Heart left ventricle (tissue), 16 donors: Measurements from ENCODE around the gene VWC2L. TPM values are rescaled to one million over a fixed set of nuclear protein-coding genes. Genes with fewer than 3 reads are reported as not detected.

Source experiments
- ATAC-seq, 4 donors: fragments of 200-7000 bp; cut with Tn5 transposase; one replicate each; pipeline ENCODE4 v1.9.1; 2020 to 2022; ENCODE audit warnings: moderate library complexity in 4 of 4, mild to moderate bottlenecking in 3 of 4, moderate number of reproducible peaks in 1 of 4
- DNase-seq, 5 donors: peaks; one replicate each; pipeline ENCODE4 v3.0.0-alpha.2; 2020
- H3K27ac ChIP-seq, 12 donors: fragments of 200-600 bp; sonication (generic) in 4 of 12; one replicate each; pipeline versions ENCODE4 v1.5.0 to v1.8.0; 2016 to 2022; ENCODE audit warnings: mild to moderate bottlenecking in 2 of 12
- H3K27me3 ChIP-seq, 9 donors: fragments of 200-600 bp; sonication (generic) in 2 of 9; one replicate each; pipeline versions ENCODE4 v1.5.1 to v1.8.0; 2016 to 2022; ENCODE audit warnings: mild to moderate bottlenecking in 3 of 9
- H3K36me3 ChIP-seq, 9 donors: fragments of 200-600 bp; sonication (generic) in 2 of 9; one replicate each; pipeline versions ENCODE4 v1.5.0 to v1.8.0; 2018 to 2022; ENCODE audit warnings: mild to moderate bottlenecking in 2 of 9
- H3K4me1 ChIP-seq, 12 donors: fragments of 200-600 bp; sonication (generic) in 4 of 12; one replicate each; pipeline versions ENCODE4 v1.5.0 to v1.8.0; 2016 to 2022; ENCODE audit warnings: mild to moderate bottlenecking in 3 of 12
- H3K4me3 ChIP-seq, 12 donors: fragments of 200-600 bp; sonication (generic) in 4 of 12; one replicate each; pipeline versions ENCODE4 v1.5.0 to v1.8.0; 2017 to 2022; ENCODE audit warnings: mild to moderate bottlenecking in 9 of 12, moderate library complexity in 4 of 12
- H3K9me3 ChIP-seq, 12 donors: fragments of 200-600 bp; sonication (generic) in 4 of 12; one replicate each; pipeline versions ENCODE4 v1.5.0 to v1.8.0; 2016 to 2022; ENCODE audit warnings: mild to moderate bottlenecking in 1 of 12
- POLR2A ChIP-seq, 2 donors: fragments of 450-650 bp; IDR thresholded peaks; one replicate each; pipeline ENCODE4 v1.6.1; 2017; ENCODE audit warnings: antibody characterized with exemption in 2 of 2, mild to moderate bottlenecking in 2 of 2, moderate library complexity in 2 of 2
- WGBS, 4 donors: extraction: QIAGEN DNeasy Blood & Tissue Kit in 2 of 4; methylation state at CpG; one replicate each; pipeline versions ENCODE4 v1.1.5 to v1.1.7; 2013 to 2018; 5-methylcytosine and 5-hydroxymethylcytosine counted together
- intact Hi-C, 10 donors: fragments of 100-400 bp; cut with DNase I; formaldehyde crosslinking; loops; one replicate each; pipeline versions ENCODE4 v1.11.1 to v1.14.2; 2022
- polyA plus RNA-seq, 2 donors: library from polyadenylated mRNA; stranded (reverse); fragments of 200-250 nt; gene quantifications; one replicate each; pipeline ENCODE4 v1.2.3, GENCODE V29; 2013
- total RNA-seq, 9 donors: library from RNA; depleted of rRNA in 2 of 9; stranded (reverse); fragments of >200 nt in 2 of 9; fragmentation: NEBNext Ultra II Directional in 3 of 9; extraction: Animal tissue kit (Norgen Biotek cat#: 25700) in 3 of 9; gene quantifications; one replicate each; pipeline versions ENCODE4 v1.1.0 to v1.2.4, GENCODE V29; 2016 to 2023
- TF ChIP-seq, protein P1 (sequence below), 12 donors: fragments of 200-600 bp; sonication (generic) in 4 of 12; IDR thresholded peaks; one replicate each; pipeline versions ENCODE4 v1.5.0 to v1.8.0; 2018 to 2022; ENCODE audit warnings: antibody characterized with exemption in 12 of 12, mild to moderate bottlenecking in 5 of 12
- donor health status: ischemic (EF 13 %, LVEDD 7.1; RV severe dilation, severe dysfunction).
- donor health status: healthy with polysubstance abuse.
- donor health status: DM: no; HTN: yes; CAD: no.
- donor health status: DM: no; HTN: no; CAD: no.
- donor health status: ischemic (EF 25% LVEDD 6.9; RV normal size, moderate dysfunction).
- donor health status: ischemic (EF 25% LVEDD 5.7; RV mildly dilated, moderate dysfunction).
- donor health status: healthy.
- donor health status: DM: yes; HTN: yes; CAD: no.
- donor health status: ischemic (EF 35%, LVEDD 5.7; RV mildly dilated, moderate dysfunction).
- donor health status: nonischemic (EF 11% LVEDD 7.7; RV severe dilation, severe dysfunction).
- donor health status: DM: yes; HTN: yes; CAD: no.
- donor health status: PGD.
- donor health status: ischemic (EF 29% LVEDD 5.4; RV normal size, mild dysfunction).
- donor health status: nonischemic (EF 23%, LVEDD 6.1; RV moderate dilation, normal function).

Gene VWC2L
- total and polyA plus RNA-seq, 11 donors = 0.13 TPM; not detected in 10

DNA sequence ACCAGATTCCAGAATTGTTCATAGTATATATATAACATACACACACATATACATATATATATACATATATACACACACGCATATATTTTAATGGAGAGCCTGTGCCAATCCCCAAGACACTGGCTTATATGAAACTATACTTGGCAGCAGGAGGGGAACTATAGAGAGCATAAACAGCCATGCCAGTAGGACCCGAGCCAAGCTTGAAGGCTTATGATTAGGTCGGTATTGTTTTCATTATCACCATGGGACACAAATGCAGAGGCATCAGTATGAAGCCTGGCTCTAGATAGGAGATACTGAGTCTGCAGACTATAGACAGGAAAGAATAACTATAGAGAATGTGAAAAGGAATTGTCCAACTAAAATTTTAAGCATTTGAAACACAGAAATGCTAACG is 181.2 kb downstream of the VWC2L start:
- WGBS, 4 donors = 37 to 51% (median 48%) methylated on average over 4 of the region's 4 CpGs
- no peak for TF ChIP-seq POLR2A (IDR thresholded peaks at IDR 0.05)
- TF ChIP-seq, protein P1, sequence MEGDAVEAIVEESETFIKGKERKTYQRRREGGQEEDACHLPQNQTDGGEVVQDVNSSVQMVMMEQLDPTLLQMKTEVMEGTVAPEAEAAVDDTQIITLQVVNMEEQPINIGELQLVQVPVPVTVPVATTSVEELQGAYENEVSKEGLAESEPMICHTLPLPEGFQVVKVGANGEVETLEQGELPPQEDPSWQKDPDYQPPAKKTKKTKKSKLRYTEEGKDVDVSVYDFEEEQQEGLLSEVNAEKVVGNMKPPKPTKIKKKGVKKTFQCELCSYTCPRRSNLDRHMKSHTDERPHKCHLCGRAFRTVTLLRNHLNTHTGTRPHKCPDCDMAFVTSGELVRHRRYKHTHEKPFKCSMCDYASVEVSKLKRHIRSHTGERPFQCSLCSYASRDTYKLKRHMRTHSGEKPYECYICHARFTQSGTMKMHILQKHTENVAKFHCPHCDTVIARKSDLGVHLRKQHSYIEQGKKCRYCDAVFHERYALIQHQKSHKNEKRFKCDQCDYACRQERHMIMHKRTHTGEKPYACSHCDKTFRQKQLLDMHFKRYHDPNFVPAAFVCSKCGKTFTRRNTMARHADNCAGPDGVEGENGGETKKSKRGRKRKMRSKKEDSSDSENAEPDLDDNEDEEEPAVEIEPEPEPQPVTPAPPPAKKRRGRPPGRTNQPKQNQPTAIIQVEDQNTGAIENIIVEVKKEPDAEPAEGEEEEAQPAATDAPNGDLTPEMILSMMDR (IDR thresholded peaks at IDR 0.05) = no peak
- no peak for ATAC-seq

DNA sequence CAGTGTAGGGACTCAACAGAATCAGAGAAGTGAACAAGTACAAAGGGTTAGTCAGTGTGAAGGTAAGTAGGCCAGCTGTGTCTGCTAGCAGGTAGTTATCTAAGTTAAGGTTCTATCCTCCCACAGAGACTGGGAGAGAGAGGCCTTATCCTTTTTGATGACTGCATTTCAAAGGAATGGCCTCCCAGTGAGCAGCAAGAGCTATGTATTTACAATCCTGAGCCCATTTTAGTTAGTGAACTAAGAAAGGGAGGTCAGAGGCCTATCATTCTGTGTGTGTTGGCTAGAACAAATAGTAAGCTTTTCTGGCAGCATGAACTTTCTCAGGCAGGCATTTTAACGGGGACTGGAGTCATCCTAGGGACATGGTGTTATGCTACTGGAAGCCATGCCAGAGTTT is 182.9 kb downstream of the VWC2L start:
- no peaks in the 10 kb centered on the region for H3K4me1 ChIP-seq
- no peaks in the 10 kb centered on the region for H3K9me3 ChIP-seq
- H3K36me3 ChIP-seq = no peaks in the 10 kb centered on the region
- ATAC-seq (peak in 1 of 4 donors; percentile 46), DNase-seq (no peak)
- no peak overlapping the region for H3K4me3 ChIP-seq
- TF ChIP-seq POLR2A (IDR thresholded peaks at IDR 0.05) = no peak
- TF ChIP-seq, protein P1 (IDR thresholded peaks at IDR 0.05) = no peak
- 7 to 12% (median 9%) methylated on average over 1 of the region's 1 CpG for WGBS, 4 donors
- no peak overlapping the region for H3K27ac ChIP-seq
- no peaks in the 10 kb centered on the region for H3K27me3 ChIP-seq
- intact Hi-C loops = no loop called here

More for the DNA sequence above, 181.2 kb downstream of the VWC2L start:
- DNase-seq = no peak
- intact Hi-C loops = no loop called here
- no peaks in the 10 kb centered on the region for H3K4me1 ChIP-seq
- H3K27me3 ChIP-seq = no peaks in the 10 kb centered on the region
- H3K36me3 ChIP-seq = no peaks in the 10 kb centered on the region
- H3K9me3 ChIP-seq = no peaks in the 10 kb centered on the region
- no peak overlapping the region for H3K4me3 ChIP-seq
- no peak overlapping the region for H3K27ac ChIP-seq

DNA sequence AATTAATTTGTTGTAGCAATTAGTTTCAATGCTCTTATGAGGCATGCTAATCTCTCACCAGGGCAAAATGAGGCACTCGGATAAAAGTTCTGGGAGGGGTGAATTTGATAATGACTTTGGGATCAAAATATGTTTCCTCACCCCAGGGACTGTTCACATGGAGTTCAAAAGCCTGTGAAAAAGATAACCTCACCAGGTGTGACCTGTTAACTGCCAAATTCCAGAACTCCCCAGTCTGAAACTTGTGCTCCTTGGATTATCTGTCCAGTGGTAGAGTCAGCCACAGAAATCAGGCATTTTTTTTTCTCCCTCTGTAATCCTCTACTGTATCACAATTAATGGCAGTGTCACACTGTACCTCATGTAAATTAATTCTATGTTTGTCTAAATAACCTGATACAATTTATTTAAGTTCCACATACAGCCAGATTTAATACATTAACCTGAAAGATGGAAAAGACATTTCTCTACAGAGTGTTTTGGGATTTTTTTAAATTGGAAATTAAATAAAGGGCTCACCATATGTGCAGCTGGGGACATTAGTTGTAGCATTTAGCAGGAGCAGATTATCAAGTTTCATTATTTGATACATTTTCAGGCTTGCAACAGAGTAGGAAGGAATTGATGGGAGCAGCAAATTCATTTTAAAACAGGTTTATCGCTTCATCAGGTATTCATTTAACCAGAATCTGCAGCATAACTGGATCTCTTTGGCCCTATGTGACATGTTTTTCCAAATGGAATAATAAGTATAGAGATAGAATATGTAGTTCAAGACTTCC is 191.2 kb downstream of the VWC2L start:
- no peak for DNase-seq
- 70 to 82% (median 79%) methylated on average over 2 of the region's 2 CpGs for WGBS, 4 donors
- Histone ChIP-seq H3K27me3 (no peaks in the 10 kb centered on the region), H3K27ac (no peak overlapping the region), H3K36me3 (no peaks in the 10 kb centered on the region), H3K9me3 (no peaks in the 10 kb centered on the region), H3K4me1 (no peaks in the 10 kb centered on the region), H3K4me3 (no peak overlapping the region)
- ATAC-seq = no peak
- TF ChIP-seq, protein P1 (IDR thresholded peaks at IDR 0.05) = no peak
- no peak for TF ChIP-seq POLR2A (IDR thresholded peaks at IDR 0.05)
- intact Hi-C loops = no loop called here

DNA sequence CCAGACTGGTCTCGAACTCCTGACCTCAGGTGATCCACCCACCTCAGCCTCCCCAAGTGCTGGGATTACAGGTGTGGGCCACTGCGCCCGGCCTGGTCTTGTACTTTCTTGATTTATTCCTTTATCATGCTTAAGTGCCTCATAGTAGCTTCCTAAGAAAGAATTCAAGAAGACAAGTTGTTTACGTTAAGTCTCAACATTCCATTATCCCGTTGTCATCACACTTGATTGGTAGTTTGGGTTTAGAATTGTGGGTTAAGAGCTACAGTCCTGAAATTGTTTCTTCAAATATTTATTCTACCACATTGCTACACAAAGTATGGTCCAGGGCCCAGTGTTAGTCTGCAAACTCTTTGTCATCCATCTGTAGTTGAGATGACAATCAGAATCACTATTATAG is 194.0 kb downstream of the VWC2L start:
- DNase-seq = no peak
- H3K9me3 ChIP-seq = no peaks in the 10 kb centered on the region
- no peak overlapping the region for H3K27ac ChIP-seq
- H3K4me1 ChIP-seq = no peaks in the 10 kb centered on the region
- TF ChIP-seq, protein P1 (IDR thresholded peaks at IDR 0.05) = no peak
- no peak for TF ChIP-seq POLR2A (IDR thresholded peaks at IDR 0.05)
- H3K27me3 ChIP-seq = no peaks in the 10 kb centered on the region
- intact Hi-C loops = no loop called here
- H3K4me3 ChIP-seq = no peak overlapping the region
- no peak for ATAC-seq
- no peaks in the 10 kb centered on the region for H3K36me3 ChIP-seq
- 80 to 87% (median 84%) methylated on average over 5 of the region's 5 CpGs for WGBS, 4 donors
